HEK293T (cell line): Measurements from ENCODE around the gene STIM1.

ENCODE experiments used
- CTBP1 ChIP-seq: fragments of 450-650 bp; IDR thresholded peaks from 2 replicates; pipeline ENCODE4 v1.6.1; 2016; ENCODE audit warnings: borderline replicate concordance
- FOXK2 ChIP-seq: fragments of 450-650 bp; IDR thresholded peaks from 2 replicates; pipeline ENCODE4 v1.6.1; 2016; ENCODE audit warnings: mild to moderate bottlenecking
- FOXM1 ChIP-seq: fragments of 450-650 bp; IDR thresholded peaks from 2 replicates; pipeline ENCODE4 v1.6.1; 2017; ENCODE audit warnings: mild to moderate bottlenecking, borderline replicate concordance
- SUZ12 ChIP-seq: fragments of 450-650 bp; IDR thresholded peaks from 2 replicates; pipeline ENCODE4 v1.6.1; 2016; ENCODE audit warnings: mild to moderate bottlenecking
- ZNF384 ChIP-seq: fragments of 450-650 bp; IDR thresholded peaks from 2 replicates; pipeline ENCODE4 v1.6.1; 2016

- no peak for TF ChIP-seq FOXM1
- no peak for TF ChIP-seq CTBP1
- no peak for TF ChIP-seq ZNF384
- no peak for TF ChIP-seq SUZ12
- TF ChIP-seq FOXK2, result no peak
Observed at GRCh38 chr11:4026389-4026788, 170.9 kb downstream of the STIM1 start.
